ENCODE data around the gene SRPRB.

SRPRB gene

GRCh38 chr3:133757701-133758567, 47.7 kb upstream of the SRPRB start:
- no peaks in the 10 kb centered on the region for H3K4me1 ChIP-seq (ENCODE audit: low read length)
- H3K9ac ChIP-seq (ENCODE audit: low read length): no peak overlapping the region
- no peak overlapping the region for H2AFZ ChIP-seq (ENCODE audit: low read length)
- no peaks in the 10 kb centered on the region for H3F3A ChIP-seq (ENCODE audit: insufficient read depth, low read length)
- no peaks in the 10 kb centered on the region for H3K9me2 ChIP-seq (replicated peaks; ENCODE audit: insufficient read depth, low read length)
- no peaks in the 10 kb centered on the region for H3K36me3 ChIP-seq (replicated peaks; ENCODE audit: insufficient read depth, low read length)
- no peaks in the 10 kb centered on the region for H3K79me2 ChIP-seq (ENCODE audit: low read length)
- no peak overlapping the region for H3K4me3 ChIP-seq (ENCODE audit: low read length)
- no peaks in the 10 kb centered on the region for H3K9me3 ChIP-seq (replicated peaks; ENCODE audit: insufficient read depth, low read length)
- TF ChIP-seq CTCF (IDR thresholded peaks at IDR 0.05; ENCODE audit: low read length) (no peak), EZH2 (optimal IDR thresholded peaks at IDR 0.05; ENCODE audit: low read depth, low read length) (no peak), EZH2phosphoT487 (IDR thresholded peaks at IDR 0.05; ENCODE audit: low read length) (no peak)
- H3K4me2 ChIP-seq (ENCODE audit: low read depth, low read length): no peak overlapping the region
- H4K20me1 ChIP-seq (ENCODE audit: insufficient read depth, low read length): no peaks in the 10 kb centered on the region
- no peaks in the 10 kb centered on the region for H3K27me3 ChIP-seq (replicated peaks; ENCODE audit: insufficient read depth, low read length)
- DNase-seq: no peak
- H3K27ac ChIP-seq (ENCODE audit: low read length): no peak overlapping the region

- no peaks in the 10 kb centered on the region for H3K27me3 ChIP-seq (replicated peaks; ENCODE audit: insufficient read depth, low read length)
- H3K4me1 ChIP-seq (ENCODE audit: low read length): no peaks in the 10 kb centered on the region
- DNase-seq: no peak
- no peak for TF ChIP-seq EZH2phosphoT487 (IDR thresholded peaks at IDR 0.05; ENCODE audit: low read length)
- no peak for TF ChIP-seq CTCF (IDR thresholded peaks at IDR 0.05; ENCODE audit: low read length)
- no peak for TF ChIP-seq EZH2 (optimal IDR thresholded peaks at IDR 0.05; ENCODE audit: low read depth, low read length)
- no peaks in the 10 kb centered on the region for H4K20me1 ChIP-seq (ENCODE audit: insufficient read depth, low read length)
- no peak overlapping the region for H3K27ac ChIP-seq (ENCODE audit: low read length)
- no peaks in the 10 kb centered on the region for H3K9me3 ChIP-seq (replicated peaks; ENCODE audit: insufficient read depth, low read length)
- H3K9me2 ChIP-seq (replicated peaks; ENCODE audit: insufficient read depth, low read length): no peaks in the 10 kb centered on the region
- H3K79me2 ChIP-seq (ENCODE audit: low read length): no peaks in the 10 kb centered on the region
- H3K36me3 ChIP-seq (replicated peaks; ENCODE audit: insufficient read depth, low read length): no peaks in the 10 kb centered on the region
- H3K4me2 ChIP-seq (ENCODE audit: low read depth, low read length): no peak overlapping the region
- no peak overlapping the region for H3K9ac ChIP-seq (ENCODE audit: low read length)
- H2AFZ ChIP-seq (ENCODE audit: low read length): no peak overlapping the region
- H3K4me3 ChIP-seq (ENCODE audit: low read length): no peak overlapping the region
- H3F3A ChIP-seq (ENCODE audit: insufficient read depth, low read length): no peaks in the 10 kb centered on the region
Observed at GRCh38 chr3:133758568-133758928, 47.1 kb upstream of the SRPRB start.

GRCh38 chr3:133758964-133759739, 46.5 kb upstream of the SRPRB start:
- no peak overlapping the region for H3K4me2 ChIP-seq (ENCODE audit: low read depth, low read length)
- no peaks in the 10 kb centered on the region for H3K27me3 ChIP-seq (replicated peaks; ENCODE audit: insufficient read depth, low read length)
- no peak overlapping the region for H3K9ac ChIP-seq (ENCODE audit: low read length)
- no peaks in the 10 kb centered on the region for H4K20me1 ChIP-seq (ENCODE audit: insufficient read depth, low read length)
- H3K4me3 ChIP-seq (ENCODE audit: low read length): no peak overlapping the region
- DNase-seq: no peak
- H3K27ac ChIP-seq (ENCODE audit: low read length): no peak overlapping the region
- no peaks in the 10 kb centered on the region for H3K36me3 ChIP-seq (replicated peaks; ENCODE audit: insufficient read depth, low read length)
- H2AFZ ChIP-seq (ENCODE audit: low read length): no peak overlapping the region
- H3K9me3 ChIP-seq (replicated peaks; ENCODE audit: insufficient read depth, low read length): no peaks in the 10 kb centered on the region
- H3F3A ChIP-seq (ENCODE audit: insufficient read depth, low read length): no peaks in the 10 kb centered on the region
- H3K79me2 ChIP-seq (ENCODE audit: low read length): no peaks in the 10 kb centered on the region
- no peaks in the 10 kb centered on the region for H3K9me2 ChIP-seq (replicated peaks; ENCODE audit: insufficient read depth, low read length)
- no peak for TF ChIP-seq CTCF (IDR thresholded peaks at IDR 0.05; ENCODE audit: low read length)
- no peak for TF ChIP-seq EZH2phosphoT487 (IDR thresholded peaks at IDR 0.05; ENCODE audit: low read length)
- TF ChIP-seq EZH2 (optimal IDR thresholded peaks at IDR 0.05; ENCODE audit: low read depth, low read length): no peak
- H3K4me1 ChIP-seq (ENCODE audit: low read length): no peaks in the 10 kb centered on the region

Data from MM.1S (cell line).